ENCODE results near the gene SZT2. TPM values are rescaled to one million over a fixed set of nuclear protein-coding genes. Genes with fewer than 3 reads are reported as not detected.

The SZT2 gene
- total RNA-seq, 6 experiments from 2014 or later: 12.7 to 30.4 (median 19.2) TPM

DNA sequence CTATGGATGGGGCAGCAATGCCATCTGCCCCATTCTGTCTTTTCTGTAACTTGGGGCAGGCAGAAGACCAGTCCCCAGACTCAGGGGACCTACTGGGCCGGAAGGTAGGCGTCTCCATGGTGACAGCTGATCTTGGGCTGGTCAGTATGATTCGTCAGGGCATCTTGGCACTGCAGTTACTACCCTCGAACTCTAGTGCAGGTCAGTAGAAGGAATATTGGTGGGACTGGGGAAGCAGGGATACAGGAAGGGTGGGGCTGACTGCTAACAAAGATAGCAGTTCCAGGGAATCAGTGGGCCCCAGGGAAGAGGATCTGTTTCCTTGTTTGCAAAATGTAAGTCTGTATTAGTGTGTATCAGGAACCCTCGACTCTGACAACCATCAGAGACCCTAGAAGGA is 26.2 kb downstream of the SZT2 start:
- intact Hi-C loops (cut with DNase I): no loop called here
- peaks cover 0 to 45% (median 19%) of the 10 kb centered on the region in 4 donors for H3K36me3 ChIP-seq

DNA sequence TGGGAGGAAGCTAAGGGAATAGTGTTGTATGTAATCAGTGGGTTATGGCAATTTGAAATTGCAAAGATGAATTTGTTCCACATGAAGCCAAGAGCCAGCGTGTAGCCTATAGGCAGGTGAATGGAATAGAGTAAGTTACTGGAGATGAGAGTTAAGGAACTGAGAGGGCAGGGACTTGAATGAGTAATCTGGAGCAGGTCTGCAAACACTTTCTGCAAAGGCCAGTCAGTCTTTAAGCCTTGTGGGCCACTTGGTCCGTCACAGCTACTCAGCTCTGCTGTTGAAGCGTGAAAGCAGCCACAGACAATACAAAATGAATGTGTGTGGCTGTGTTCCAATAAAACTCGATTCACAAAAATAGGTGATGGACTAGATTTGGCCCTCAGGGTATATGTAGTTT is 29.2 kb downstream of the SZT2 start:
- no peaks in the 10 kb centered on the region for H3K27me3 ChIP-seq
- peaks cover 0 to 60% (median 25%) of the 10 kb centered on the region in 4 donors for H3K36me3 ChIP-seq
- no peak overlapping the region for H3K4me3 ChIP-seq
- H3K4me1 ChIP-seq: no peaks in the 10 kb centered on the region
- intact Hi-C loops (cut with DNase I): no loop called here
- WGBS (ENCODE audit: insufficient coverage, low coverage, low lambda C conversion rate, missing lambda C conversion rate): 93% methylated on average over 4 of the region's 4 CpGs
- H3K9me3 ChIP-seq: no peaks in the 10 kb centered on the region
- DNase-seq (no peak), ATAC-seq (no peak)
- TF ChIP-seq, protein P1, sequence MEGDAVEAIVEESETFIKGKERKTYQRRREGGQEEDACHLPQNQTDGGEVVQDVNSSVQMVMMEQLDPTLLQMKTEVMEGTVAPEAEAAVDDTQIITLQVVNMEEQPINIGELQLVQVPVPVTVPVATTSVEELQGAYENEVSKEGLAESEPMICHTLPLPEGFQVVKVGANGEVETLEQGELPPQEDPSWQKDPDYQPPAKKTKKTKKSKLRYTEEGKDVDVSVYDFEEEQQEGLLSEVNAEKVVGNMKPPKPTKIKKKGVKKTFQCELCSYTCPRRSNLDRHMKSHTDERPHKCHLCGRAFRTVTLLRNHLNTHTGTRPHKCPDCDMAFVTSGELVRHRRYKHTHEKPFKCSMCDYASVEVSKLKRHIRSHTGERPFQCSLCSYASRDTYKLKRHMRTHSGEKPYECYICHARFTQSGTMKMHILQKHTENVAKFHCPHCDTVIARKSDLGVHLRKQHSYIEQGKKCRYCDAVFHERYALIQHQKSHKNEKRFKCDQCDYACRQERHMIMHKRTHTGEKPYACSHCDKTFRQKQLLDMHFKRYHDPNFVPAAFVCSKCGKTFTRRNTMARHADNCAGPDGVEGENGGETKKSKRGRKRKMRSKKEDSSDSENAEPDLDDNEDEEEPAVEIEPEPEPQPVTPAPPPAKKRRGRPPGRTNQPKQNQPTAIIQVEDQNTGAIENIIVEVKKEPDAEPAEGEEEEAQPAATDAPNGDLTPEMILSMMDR (IDR thresholded peaks at IDR 0.05): no peak
- TF ChIP-seq POLR2A (IDR thresholded peaks at IDR 0.05): no peak
- H3K27ac ChIP-seq: no peak overlapping the region

More for the DNA sequence above, 26.2 kb downstream of the SZT2 start:
- TF ChIP-seq, protein P1 (IDR thresholded peaks at IDR 0.05): no peak
- TF ChIP-seq POLR2A (IDR thresholded peaks at IDR 0.05): no peak
- WGBS (ENCODE audit: insufficient coverage, low coverage, low lambda C conversion rate, missing lambda C conversion rate): 70% methylated on average over 5 of the region's 5 CpGs
- ATAC-seq (no peak), DNase-seq (no peak)
- no peaks in the 10 kb centered on the region for H3K27me3 ChIP-seq
- H3K4me3 ChIP-seq: no peak overlapping the region
- H3K27ac ChIP-seq: no peak overlapping the region
- H3K9me3 ChIP-seq: no peaks in the 10 kb centered on the region
- H3K4me1 ChIP-seq: no peaks in the 10 kb centered on the region

DNA sequence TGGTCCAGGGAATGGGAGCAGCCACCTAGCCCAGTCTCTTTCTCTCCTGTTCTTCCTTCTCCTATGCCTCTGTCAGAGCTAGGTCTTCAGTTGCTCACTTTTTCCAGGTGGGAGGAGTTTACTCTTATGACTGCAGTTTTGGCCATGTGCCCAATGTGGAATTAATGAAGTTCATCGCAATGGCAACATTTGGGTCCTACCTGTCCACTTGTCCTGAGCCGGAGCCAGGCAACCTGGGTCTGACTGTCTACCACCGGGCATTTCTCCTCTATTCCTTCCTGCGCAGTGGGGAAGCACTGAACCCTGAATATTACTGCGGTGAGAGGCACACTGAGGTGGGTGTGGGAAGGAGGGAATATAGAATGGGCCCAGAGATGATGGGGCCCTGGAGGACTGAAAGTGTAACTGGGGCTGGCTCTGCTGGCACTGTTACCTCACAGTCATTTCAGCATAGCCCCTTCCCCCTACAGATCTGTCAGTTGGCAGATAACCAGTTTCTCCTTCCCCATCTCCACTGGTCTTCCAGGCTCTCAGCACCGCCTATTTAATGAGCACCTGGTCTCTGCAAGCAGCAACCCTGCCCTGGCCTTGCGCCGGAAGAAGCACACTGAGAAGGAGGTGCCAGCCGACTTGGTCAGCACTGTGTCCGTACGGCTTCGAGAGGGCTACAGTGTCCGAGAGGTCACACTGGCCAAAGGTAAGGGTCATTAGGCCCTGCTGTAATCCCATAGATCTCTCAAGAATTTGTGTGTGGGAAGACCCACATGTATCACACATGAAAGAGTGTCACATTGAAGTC is 30.1 kb downstream of the SZT2 start:
- H3K4me3 ChIP-seq: no peak overlapping the region
- no peak for ATAC-seq
- TF ChIP-seq, protein P1 (IDR thresholded peaks at IDR 0.05): no peak
- TF ChIP-seq POLR2A (IDR thresholded peaks at IDR 0.05): no peak
- H3K27me3 ChIP-seq: no peaks in the 10 kb centered on the region
- WGBS (ENCODE audit: insufficient coverage, low coverage, low lambda C conversion rate, missing lambda C conversion rate): 100% methylated on average over 3 of the region's 13 CpGs
- DNase-seq: no peak
- H3K27ac ChIP-seq: no peak overlapping the region
- H3K4me1 ChIP-seq: no peaks in the 10 kb centered on the region
- intact Hi-C loops (cut with DNase I): no loop called here
- peaks cover 0 to 69% (median 26%) of the 10 kb centered on the region in 4 donors for H3K36me3 ChIP-seq
- no peaks in the 10 kb centered on the region for H3K9me3 ChIP-seq

DNA sequence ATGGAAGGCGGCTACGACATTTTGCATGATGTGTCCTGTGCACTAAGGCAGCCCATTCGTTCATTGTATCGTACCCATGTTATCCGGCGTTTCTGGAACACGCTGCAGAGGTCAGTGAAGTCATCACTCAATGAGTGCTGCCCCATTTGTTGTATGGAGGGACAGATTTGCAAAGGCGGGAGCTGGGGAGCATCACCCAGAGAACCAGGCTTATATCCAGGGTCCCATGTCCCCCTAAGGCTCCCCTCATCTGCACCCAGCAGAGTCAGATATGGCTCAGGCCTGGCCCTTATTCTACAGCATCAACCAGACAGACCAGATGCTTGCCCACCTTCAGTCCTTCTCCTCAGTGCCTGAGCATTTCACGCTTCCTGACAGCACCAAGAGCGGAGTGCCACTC is 31.2 kb downstream of the SZT2 start:
- H3K4me1 ChIP-seq: no peaks in the 10 kb centered on the region
- H3K36me3 ChIP-seq: peaks cover 0 to 79% (median 31%) of the 10 kb centered on the region in 4 donors
- ATAC-seq: no peak
- no peak for DNase-seq
- intact Hi-C loops (cut with DNase I): no loop called here
- TF ChIP-seq POLR2A (IDR thresholded peaks at IDR 0.05): no peak
- TF ChIP-seq, protein P1 (IDR thresholded peaks at IDR 0.05): no peak
- WGBS (ENCODE audit: insufficient coverage, low coverage, low lambda C conversion rate, missing lambda C conversion rate): 98% methylated on average over 7 of the region's 10 CpGs
- no peaks in the 10 kb centered on the region for H3K27me3 ChIP-seq
- no peak overlapping the region for H3K27ac ChIP-seq
- H3K9me3 ChIP-seq: no peaks in the 10 kb centered on the region
- H3K4me3 ChIP-seq: no peak overlapping the region

Measured in right lobe of liver (tissue), 6 donors.